Amniotic epithelial cell (primary cell): ENCODE data around the gene TMEM266.
A peak's percentile ranks its signal among the peaks of the same experiment; 100 is the strongest.

ENCODE experiments used
- DNase-seq: peaks from one replicate; pipeline ENCODE4 v3.0.0-alpha.2; 2010; ENCODE audit warnings: low read depth

TMEM266 gene

GRCh38 chr15:76185716-76186115 lies 125.9 kb downstream of the TMEM266 start:
- DNase-seq: peak; percentile 74

- DNase-seq: no peak
These were observed 127.4 kb downstream of the TMEM266 start for GRCh38 chr15:76187163-76187562.

- DNase-seq: no peak
These were observed 129.3 kb downstream of the TMEM266 start for GRCh38 chr15:76189106-76189505.

GRCh38 chr15:76190070-76190564 lies 130.3 kb downstream of the TMEM266 start:
- peak; percentile 15 for DNase-seq

GRCh38 chr15:76190751-76191538 lies 131.2 kb downstream of the TMEM266 start:
- DNase-seq: peak; percentile 41

GRCh38 chr15:76191539-76192244 lies 131.9 kb downstream of the TMEM266 start:
- no peak for DNase-seq

GRCh38 chr15:76192715-76193114 lies 132.9 kb downstream of the TMEM266 start:
- no peak for DNase-seq

- DNase-seq: no peak
These were observed 134.1 kb downstream of the TMEM266 start for GRCh38 chr15:76193934-76194333.

GRCh38 chr15:76195506-76196268 lies 135.9 kb downstream of the TMEM266 start:
- no peak for DNase-seq

GRCh38 chr15:76196269-76197231 lies 136.8 kb downstream of the TMEM266 start:
- peak; percentile 96 for DNase-seq

- DNase-seq: no peak
These were observed 138.1 kb downstream of the TMEM266 start for GRCh38 chr15:76197703-76198455.

GRCh38 chr15:76198456-76199105 lies 138.8 kb downstream of the TMEM266 start:
- DNase-seq: no peak

GRCh38 chr15:76199106-76200082 lies 139.6 kb downstream of the TMEM266 start:
- peak; percentile 87 for DNase-seq

GRCh38 chr15:76200083-76200465 lies 140.3 kb downstream of the TMEM266 start:
- DNase-seq: no peak

- no peak for DNase-seq
These were observed 140.9 kb downstream of the TMEM266 start for GRCh38 chr15:76200641-76201105.

- no peak for DNase-seq
These were observed 141.9 kb downstream of the TMEM266 start for GRCh38 chr15:76201536-76202255.

- DNase-seq: no peak
These were observed 143.7 kb downstream of the TMEM266 start for GRCh38 chr15:76203346-76204108.
